Right ventricle myocardium inferior (tissue), 1 donor: Measurements from ENCODE around the gene AVEN. TPM values are rescaled to one million over a fixed set of nuclear protein-coding genes. Genes with fewer than 3 reads are reported as not detected.
"Not testable (repeated sequence)": the region's sequence is repeated elsewhere in the genome, so short reads cannot be mapped to it uniquely, and the experiment has no call there.

ENCODE experiments used
- ATAC-seq: fragments of 200-7000 bp; cut with Tn5 transposase; one replicate; pipeline ENCODE4 v1.9.1; 2020; ENCODE audit warnings: mild to moderate bottlenecking, moderate library complexity
- DNase-seq: peaks from one replicate; pipeline ENCODE4 v3.0.0; 2021; ENCODE audit errors: missing footprints
- intact Hi-C: fragments of 100-400 bp; cut with DNase I; formaldehyde crosslinking; loops from one replicate; pipeline ENCODE4 v1.11.0; 2022
- total RNA-seq: library from RNA; stranded (reverse); fragmentation: NEBNext Ultra II Directional; extraction: Animal tissue kit (Norgen Biotek cat#: 25700); gene quantifications from one replicate; pipeline ENCODE4 v1.2.1, GENCODE V29; 2021
- donor health status: DM: no; HTN: yes; CAD: no; lungs with severe emphysema.

The AVEN gene
- total RNA-seq, 1 donor from 2014 or later, result 29.0 TPM

DNA sequence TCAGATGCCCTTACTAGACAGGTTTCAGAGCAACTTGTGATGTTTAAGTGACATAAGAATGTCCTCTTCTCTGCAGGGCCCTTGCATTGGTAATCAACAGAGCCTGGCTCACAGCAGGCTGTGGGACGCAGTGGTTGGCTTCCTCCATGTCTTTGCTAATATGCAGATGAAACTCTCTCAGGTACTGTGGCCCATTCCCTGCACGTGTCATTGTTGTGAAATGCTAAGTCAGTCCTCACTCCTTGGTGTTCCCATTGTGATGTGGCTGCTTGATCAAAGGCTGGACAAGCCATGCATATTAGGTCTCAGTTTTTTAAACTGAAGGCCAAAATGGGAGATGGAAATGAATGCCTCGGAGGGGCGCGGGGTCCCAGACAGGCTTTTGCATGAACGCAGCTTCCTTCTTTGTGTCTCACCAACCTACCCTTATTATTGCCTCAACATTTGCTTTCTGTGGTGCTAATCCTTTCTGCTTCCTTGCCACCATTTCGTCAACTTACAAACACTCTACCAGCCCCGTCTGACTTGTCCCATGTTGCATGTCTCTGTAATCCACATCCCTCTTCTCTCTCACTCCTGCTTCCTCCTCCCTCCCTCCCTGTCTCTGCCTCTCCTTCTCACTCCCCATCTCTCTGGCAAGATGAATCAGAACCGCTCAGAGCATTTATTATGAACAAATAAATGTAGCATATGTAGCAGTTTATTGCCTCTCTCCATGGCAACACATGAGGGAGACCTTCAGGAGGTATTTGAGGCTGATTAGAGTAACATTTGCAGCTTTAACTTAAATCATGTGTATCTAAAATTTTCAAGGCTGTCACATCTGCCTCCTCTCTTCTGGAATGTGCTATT, 203.9 kb downstream of the AVEN start:
- ATAC-seq (no peak), DNase-seq (no peak)
- intact Hi-C loops, result no loop called here

DNA sequence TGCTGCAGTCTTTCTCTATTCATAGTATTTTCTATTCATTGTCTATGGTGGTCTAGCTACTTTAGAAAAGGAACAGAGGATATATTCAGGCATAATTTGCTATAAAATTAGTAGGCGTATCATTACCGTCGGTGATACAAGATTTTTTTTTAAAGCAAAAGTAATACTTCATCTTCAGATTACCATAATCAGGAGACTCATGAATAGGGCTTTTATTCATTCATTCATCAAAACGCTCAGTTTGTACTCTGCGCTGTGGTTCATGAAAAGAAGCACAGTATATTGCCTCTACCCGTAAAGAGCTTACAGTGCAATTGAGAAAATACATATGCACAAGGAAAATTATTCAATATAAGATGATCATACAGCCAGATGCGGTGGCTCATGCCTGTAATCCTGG, 207.4 kb downstream of the AVEN start:
- intact Hi-C loops, result no loop called here
- ATAC-seq (no peak), DNase-seq (no peak)

DNA sequence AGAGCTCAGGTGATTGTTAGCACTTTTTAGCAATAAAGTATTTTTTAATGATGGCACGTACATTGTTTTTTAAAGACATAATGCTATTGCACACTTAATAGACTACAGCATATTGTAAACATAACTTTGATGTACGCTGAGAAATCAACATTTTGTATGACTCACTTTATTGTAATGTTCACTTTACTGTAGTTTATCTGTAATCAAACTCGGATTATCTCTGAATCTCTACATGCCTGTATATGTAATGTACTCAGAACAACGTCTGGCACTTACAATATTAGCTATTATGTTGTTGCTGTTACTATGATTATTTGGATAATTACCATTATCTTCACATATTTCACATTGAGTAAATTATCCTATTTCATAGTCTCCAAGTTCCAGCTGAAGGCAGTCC, 208.7 kb downstream of the AVEN start:
- intact Hi-C loops, result no loop called here
- DNase-seq (no peak), ATAC-seq (no peak)

DNA sequence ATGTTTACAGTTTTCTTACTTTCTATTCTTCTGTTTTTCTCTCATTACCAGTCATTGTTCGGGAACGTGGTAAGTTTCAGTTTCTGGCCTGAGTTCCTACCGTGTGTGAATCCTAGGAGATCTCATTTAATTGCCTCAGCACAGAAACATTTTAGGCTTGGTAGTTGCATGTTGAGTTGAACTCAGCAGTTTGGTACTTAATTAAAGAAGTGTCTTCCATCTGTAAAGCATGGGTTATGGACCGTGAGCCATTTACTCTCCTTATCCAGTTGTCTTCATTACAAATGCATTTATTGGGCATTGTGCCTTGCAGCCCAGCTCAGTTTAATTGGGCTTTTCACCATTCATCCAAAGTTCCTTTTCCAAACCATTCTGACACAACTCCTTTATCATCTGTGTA, 212.8 kb downstream of the AVEN start:
- ATAC-seq, result no peak
- intact Hi-C loops, result no loop called here
- no peak for DNase-seq

DNA sequence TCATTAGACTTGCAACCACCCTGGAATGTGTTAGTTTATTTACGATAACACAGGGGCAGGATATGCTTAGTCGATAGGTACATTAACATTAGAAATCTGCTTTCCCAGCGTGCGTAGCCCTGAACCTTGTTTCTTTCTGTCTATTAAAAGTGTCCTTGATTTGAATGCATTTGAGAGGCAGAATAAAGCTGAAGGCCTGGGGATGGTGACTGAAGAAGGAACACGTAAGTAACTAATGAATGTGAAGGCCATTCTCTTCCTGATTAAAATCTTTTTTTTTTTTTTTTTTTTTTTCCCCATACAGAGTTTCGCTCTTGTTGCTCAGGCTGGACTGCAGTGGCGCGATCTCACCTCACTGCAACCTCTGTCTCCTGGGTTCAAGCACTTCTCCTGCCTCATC, 213.6 kb downstream of the AVEN start:
- DNase-seq (no peak), ATAC-seq (no peak)
- intact Hi-C loops, result no loop called here

DNA sequence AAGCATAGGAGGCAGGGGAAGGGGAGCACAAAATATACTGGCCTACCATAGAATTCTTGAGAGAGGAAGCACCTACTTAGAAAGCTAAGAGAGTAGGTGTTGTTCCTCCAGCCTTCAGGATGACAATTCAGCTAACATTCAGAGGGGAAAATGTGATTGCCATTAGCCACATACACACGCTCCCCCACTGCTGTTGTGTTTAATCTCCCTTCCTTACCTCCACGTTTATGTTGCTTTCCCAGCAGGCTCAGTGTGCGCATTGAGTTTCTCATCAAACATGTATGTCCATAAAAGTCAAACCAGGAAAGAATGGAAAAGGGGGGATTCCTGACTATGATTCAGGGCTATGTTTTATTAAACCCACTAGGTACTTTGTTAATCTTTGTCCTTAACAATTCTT, 215.9 kb downstream of the AVEN start:
- DNase-seq (no peak), ATAC-seq (no peak)
- intact Hi-C loops, result no loop called here

DNA sequence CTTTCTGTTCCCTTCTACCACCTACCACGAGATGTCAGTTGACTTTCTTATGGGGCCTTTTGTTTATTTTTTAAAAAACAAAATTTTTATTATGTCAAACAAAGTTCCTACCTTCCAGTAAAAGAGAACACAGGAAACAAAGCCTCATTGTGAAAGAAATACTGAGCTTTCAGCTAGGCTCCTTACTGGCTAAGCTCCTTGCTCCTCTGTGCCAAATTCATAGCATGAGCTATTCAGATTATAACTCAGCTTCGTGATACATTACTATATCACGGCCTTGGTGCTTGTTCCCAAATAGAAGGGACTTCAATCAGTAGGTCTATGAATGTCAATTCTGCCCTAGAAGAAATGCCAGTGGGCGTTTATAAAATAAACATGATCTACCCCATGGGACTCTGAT, 216.5 kb downstream of the AVEN start:
- ATAC-seq (no peak), DNase-seq (no peak)
- intact Hi-C loops, result no loop called here

DNA sequence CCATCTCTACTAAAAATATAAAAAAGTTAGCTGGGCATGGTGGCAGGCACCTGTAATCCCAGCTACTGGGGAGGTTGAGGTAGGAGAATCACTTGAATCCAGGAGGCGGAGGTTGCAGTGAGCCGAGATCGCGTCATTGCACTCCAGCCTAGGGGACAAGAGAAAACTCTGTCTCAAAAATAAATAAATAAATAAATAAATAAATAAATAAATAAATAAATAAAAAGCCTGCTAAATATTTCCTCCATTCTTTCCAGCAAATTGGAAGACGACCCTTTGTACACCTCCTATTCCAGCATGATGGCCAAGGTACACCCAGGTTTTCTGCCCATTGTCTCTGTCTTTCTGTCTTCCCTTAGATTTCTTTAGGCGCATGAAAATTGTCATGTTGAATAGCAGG, 219.5 kb downstream of the AVEN start:
- ATAC-seq, intact Hi-C loops, DNase-seq: not testable (repeated sequence)

Other genes with a start within 250 kb of the AVEN start
- gene CHRM5, start 70.7 kb downstream of the AVEN start, total RNA-seq, result not detected
- gene EMC7, start 62.7 kb upstream of the AVEN start, total RNA-seq, result 65.1 TPM
- gene PGBD4, start 62.9 kb upstream of the AVEN start, total RNA-seq, result 1.8 TPM
- 19.3 TPM for gene KATNBL1, start 170.9 kb upstream of the AVEN start, total RNA-seq
- gene EMC4, start 185.8 kb upstream of the AVEN start, total RNA-seq, result 85.7 TPM